GM12891 (cell line): ENCODE data around the gene VARS2.

Source experiments
- DNase-seq: peaks from one replicate; pipeline ENCODE4 v3.0.0; 2011; ENCODE audit warnings: low spot score; ENCODE audit not compliant: insufficient read length
- FAIRE-seq: peaks from 2 replicates; lab custom pipeline; 2011; peaks lifted over from hg19 to GRCh38; lab: Jason Lieb, UNC
- POLR2A ChIP-seq: IDR thresholded peaks from 2 replicates; pipeline ENCODE4 v1.6.1; 2011; ENCODE audit warnings: low read depth, low read length, control low read depth
- POLR2AphosphoS5 ChIP-seq: IDR thresholded peaks from 2 replicates; pipeline ENCODE4 v1.6.1; 2011; ENCODE audit warnings: low read depth, low read length, control low read depth
- SPI1 ChIP-seq: IDR thresholded peaks from 2 replicates; pipeline ENCODE4 v1.6.1; 2011; ENCODE audit warnings: low read depth, low read length, control low read depth
- TAF1 ChIP-seq: IDR thresholded peaks from 2 replicates; pipeline ENCODE4 v1.6.1; 2011; ENCODE audit warnings: low read depth, low read length, control low read depth

VARS2 gene

DNA sequence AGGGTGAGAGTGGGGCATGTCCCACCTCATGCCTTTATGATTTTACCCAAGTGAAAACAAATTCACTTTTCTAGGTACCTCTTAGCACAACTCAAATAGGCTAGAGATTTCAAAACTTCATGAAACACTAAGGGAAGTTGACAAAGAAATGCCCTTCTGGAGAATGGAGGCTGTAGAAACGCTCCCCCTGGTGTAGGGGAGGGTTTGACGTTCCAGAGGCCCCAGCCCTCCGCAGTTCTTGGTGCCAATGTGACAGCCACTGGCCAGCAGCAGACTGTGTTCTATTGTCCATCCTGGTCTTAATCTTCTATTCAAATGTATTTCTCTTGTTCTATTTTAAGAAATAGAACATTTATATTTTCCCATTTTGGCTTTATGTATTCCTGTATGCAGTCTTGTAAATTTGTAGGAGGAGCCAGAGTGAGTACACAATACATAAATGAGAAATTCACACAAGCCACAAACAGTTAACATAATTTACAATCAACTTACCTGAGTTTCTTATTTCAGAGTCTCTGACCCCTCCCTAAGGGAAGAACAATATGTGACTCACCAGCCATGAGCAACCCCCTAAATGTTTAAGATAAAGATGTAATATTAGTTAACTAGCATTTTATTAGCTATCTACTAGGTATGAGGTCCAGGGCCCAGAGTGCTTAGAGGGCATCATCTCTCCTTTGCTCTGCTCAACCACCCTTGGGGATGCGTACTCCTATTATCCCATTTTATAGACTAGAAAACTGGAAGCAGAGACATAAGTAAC is 60.6 kb downstream of the VARS2 start:
- TF ChIP-seq SPI1 (no peak), TAF1 (no peak), POLR2A (no peak), POLR2AphosphoS5 (no peak)
- DNase-seq (no peak), FAIRE-seq (no peak)
